Stimulated activated CD8-positive, alpha-beta memory T cell treated with anti-CD3 and anti-CD28 coated beads, Interleukin-2, amount 100 ng/mL, for 1 hour (primary cell): ENCODE data around the gene MRGPRD.

ENCODE experiments used
- DNase-seq, 2 donors: peaks; one replicate each; pipeline ENCODE4 v3.0.0-alpha.2; 2020; ENCODE audit warnings: low read depth in 2 of 2

MRGPRD gene

GRCh38 chr11:68969386-68969785 lies 11.4 kb downstream of the MRGPRD start:
- DNase-seq, result no peak

- DNase-seq, result no peak
Observed at GRCh38 chr11:68968306-68969250, 12.2 kb downstream of the MRGPRD start.

DNA sequence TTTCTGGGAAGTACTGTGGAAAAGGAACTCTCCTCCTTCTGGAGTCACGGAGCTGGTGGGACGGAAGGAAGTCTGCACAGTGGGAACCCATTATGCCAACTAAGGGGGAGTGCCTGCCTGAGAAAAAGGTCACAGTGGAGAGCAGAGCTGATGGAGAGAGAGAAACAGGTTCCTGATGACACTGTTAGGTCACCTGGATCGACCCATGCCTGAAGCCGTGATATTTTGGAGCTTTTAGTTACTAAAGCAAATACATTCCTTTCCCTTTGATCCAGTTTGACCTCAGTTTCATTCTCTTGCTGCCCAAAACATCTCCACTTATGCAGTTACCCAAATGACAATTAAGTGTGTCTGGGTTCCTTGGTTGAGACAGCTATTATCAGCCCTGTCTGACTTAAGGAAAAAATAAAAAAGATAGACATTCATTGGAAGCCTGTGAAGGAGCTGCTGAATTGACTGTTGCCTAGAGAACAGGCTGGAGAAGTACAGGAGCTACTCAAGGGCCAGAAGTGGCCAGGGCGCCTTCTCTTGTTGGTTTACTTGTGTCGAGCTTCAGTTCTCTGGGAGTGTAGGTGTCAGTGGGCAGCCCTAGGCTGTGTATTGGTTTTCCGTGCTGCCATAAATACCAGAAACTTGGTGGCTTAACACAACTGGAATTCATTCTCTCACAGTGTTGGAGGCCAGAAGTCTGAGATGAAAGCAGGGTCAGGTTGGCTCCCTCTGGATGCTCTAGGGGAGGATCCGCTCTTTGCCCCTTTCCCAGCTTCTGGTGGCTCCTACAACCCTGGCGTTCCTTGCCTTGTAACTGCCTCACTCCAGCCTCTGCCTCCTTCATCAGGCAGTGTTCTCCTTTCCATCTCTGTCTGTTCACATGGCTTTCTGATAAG lies 13.6 kb downstream of the MRGPRD start:
- DNase-seq, result no peak

GRCh38 chr11:68965901-68966853 lies 14.6 kb downstream of the MRGPRD start:
- no peak for DNase-seq

DNA sequence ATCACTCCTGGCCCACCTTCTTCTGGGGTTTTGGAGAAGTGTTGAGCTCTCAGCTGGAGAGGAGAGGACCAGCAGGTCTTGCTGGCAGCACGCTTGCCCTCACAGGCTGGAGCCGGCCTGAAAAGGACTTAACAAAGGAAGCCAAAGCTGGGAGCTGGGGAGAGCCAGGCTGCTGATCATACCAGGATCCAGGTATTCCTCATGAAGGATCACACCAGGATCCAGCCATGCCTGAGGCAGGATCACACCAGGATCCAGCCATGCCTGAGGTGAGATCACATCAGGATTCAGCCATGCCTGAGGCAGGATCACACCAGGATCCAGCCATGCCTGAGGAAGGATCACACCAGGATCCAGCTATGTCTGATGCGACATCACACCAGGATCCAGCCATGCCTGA lies 17.0 kb downstream of the MRGPRD start:
- DNase-seq, result no peak

GRCh38 chr11:68962527-68963250 lies 18.1 kb downstream of the MRGPRD start:
- DNase-seq, result no peak

- no peak for DNase-seq
Observed at GRCh38 chr11:68961245-68961644, 19.5 kb downstream of the MRGPRD start.

DNA sequence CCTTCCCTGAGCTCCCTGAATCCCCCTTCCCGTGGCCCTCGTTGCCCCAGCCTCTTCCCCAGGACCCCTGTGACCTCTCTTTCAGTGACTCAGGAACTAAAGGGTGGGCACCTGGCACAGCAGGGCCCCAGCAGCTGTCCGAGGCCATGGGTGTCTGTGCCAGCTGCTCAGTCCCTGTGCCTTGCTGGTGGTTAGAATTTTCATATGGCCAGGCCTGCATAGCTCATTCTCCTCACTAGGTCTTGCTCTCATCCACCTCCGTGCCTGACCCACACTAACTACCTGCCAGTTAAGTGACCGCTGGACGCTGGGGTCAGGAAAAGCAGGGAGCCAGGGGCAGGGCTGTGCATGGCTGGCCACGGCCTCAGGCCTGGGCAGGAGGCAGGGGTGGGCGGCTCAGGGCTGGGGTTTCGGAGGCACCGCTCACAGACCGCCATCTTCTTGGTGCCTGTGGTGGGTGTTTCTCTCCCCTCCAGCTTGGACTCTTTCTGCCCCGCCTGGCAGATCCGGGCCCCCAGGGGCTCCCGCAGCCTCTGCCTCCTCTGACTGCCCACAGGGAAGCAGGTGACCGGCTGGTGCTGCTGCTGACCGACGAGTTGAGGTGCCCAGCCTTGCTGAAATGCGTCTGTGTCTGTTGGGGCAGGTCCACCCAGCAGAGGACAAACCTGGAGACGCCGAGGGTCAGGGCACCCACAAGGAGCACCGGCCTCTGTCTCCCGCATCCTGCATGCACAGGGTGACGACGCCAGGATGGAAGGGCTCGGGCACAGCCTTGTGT lies 20.3 kb downstream of the MRGPRD start:
- DNase-seq, result no peak

- no peak for DNase-seq
Observed at GRCh38 chr11:68959465-68960293, 21.1 kb downstream of the MRGPRD start.

DNA sequence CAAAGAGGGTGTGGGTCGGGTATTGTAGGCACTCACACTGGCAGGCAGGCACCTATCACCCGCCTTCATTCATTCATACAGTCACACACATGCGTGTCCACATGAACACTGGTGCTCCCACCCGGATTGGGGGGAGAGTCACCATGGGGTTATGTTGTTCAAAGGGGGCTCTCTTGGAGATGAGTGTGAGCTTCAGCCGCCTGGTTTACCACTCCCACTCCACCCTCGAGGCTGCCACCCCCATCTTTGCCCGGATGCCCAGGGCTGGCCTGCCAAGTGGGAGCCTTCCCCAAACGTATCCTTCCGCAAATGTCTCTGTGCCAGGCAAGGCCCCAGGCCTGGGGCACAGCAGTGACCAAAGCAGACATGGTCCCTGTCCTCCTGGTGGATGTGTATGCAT lies 22.6 kb downstream of the MRGPRD start:
- DNase-seq, result no peak

DNA sequence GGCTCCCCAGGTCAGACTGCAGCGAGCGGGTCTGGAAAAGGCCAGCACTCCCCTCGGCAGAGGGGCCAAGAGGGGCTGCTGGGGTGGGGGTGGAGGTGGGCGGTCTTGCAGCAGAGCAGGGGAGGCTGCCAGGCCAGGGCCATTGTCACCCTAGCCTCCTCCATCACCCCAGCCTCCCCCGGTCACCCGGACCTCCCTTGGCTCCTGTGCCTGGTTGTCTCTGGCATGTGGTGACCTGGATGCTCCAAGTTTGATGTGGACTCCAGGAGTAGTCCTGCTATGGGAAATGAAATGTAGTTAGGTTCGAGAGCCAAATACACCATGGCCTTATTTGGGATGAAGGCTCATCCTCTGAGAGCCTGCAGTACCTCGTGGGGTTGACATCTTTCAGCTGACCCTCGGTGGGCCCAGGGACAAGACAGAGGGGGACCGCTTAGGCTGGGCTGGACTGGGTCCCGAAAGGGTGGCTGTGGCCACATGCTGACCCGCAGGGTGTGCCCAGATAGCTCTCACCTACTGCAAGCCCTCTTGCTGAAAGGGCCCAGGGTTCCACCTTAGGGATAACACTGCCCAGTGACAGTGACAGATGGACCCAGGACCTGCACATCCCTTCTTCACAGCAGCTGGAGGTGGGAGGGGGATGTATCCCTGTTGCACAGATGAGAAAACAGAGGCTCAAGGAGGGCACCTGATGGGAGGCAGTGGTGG lies 24.1 kb downstream of the MRGPRD start:
- DNase-seq, result no peak

- DNase-seq, result no peak
Observed at GRCh38 chr11:68956142-68956541, 24.6 kb downstream of the MRGPRD start.

DNA sequence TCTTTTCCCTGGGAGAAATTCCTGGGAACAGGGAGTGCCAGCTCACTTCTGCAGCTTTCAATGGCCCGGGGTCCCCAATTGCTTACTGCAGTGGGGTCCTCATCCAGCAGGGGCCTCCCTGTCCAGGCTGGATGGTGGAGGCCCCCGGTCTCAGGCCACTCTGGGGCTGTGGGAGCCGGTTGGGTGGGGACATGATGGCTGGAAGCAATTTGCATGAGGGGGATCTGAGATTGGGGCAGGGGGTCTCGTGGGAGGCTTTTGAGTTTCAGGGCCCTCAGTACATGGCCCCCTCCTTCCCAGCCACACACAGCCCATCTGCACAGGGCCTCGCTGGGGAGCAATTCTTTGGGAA lies 25.2 kb downstream of the MRGPRD start:
- DNase-seq, result no peak

- DNase-seq, result no peak
Observed at GRCh38 chr11:68954836-68955606, 25.8 kb downstream of the MRGPRD start.

- DNase-seq, result no peak
Observed at GRCh38 chr11:68950762-68951161, 30.0 kb downstream of the MRGPRD start.

GRCh38 chr11:68950270-68950669 lies 30.5 kb downstream of the MRGPRD start:
- DNase-seq, result no peak

DNA sequence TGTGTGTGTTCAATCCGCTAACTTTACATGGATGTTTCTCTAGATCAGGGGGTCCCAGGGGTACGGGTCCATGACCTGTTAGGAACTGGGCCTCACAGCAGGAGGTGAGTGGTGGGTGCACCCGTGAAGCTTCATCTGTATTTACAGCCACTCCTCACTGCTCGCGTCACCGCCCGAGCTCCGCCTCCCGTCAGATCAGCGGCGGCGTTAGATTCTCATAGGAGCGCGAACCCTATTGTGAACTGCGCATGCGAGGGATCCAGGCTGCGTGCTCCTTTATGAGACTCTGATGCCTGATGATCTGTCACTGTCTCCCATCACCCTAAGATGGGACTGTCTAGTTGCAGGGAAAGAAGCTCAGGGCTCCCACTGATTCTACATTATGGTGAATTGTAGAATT lies 31.9 kb downstream of the MRGPRD start:
- no peak for DNase-seq

DNA sequence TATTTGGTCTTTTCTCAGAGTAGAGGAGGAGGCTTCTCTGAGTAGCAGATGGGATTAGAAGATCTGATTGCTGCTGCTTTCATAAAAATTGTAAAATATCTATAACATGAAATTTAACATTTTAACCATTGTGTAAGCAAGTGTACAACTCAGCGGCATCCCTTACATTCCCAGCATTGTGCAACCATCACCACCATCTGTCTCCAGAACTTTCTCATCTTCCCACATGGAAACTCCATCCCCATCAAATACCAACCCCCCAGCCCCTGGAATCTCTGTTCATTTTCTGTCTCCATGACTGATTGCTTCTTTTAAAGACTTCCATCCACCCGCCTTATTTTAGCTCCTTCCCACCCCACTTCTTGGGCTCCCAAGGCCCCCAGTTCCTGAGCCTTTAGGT lies 32.3 kb downstream of the MRGPRD start:
- no peak for DNase-seq
